Endothelial cell of hepatic sinusoid (primary cell): Measurements from ENCODE around the gene MND1.

Source experiments
- in situ Hi-C: cut with HindIII; loops from 2 replicates; pipeline ENCODE4 v1.10.0; 2017; ENCODE audit warnings: low sequenced_read_pairs

The MND1 gene, protein sequence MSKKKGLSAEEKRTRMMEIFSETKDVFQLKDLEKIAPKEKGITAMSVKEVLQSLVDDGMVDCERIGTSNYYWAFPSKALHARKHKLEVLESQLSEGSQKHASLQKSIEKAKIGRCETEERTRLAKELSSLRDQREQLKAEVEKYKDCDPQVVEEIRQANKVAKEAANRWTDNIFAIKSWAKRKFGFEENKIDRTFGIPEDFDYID

DNA sequence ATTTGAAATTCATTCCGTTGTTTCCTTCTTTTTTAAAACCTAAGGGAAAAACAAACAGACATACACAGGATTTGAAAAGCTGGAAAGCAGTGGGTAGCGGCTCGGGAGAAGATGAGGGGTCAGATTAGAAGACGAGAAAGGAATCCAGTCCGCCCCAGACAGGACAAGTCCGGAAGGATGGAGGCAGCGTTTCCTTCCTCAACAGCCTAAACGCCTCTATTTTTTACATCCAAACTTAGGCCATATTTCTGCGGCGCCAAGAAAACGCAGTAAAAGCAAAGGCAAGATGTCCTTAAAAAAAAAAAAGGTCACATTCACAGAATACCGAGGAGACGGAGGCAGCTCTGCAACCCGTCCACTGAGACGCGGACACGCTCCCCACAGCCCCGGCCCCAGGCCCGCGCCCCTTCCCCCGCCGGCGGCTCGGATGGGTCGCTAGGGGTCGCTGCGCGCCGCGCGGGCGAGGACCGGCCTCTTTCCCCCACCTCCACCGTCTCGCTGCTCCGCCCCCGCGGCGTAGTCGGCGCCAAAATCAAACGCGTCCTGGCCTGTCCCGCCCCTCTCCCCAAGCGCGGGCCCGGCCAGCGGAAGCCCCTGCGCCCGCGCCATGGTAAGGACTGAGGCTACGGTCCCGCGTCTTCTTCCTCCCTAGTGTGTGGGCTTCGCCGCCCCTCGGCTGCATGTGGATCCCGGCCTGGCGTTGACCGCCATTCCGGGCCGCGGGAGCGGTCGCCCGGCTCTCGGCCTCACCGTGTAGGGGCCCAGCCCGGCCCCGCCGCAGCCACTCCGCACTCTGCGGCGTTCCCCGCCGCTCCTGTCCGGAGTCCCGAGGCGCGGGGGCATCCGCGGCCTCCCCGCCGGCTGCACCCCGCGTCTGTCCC is at the start of gene MND1:
MND1 (plus strand) TSS at position 558 of the 881 bp plus-strand sequence; CDS start at position 608, 50 bp downstream.
- in situ Hi-C loops: no loop called here

DNA sequence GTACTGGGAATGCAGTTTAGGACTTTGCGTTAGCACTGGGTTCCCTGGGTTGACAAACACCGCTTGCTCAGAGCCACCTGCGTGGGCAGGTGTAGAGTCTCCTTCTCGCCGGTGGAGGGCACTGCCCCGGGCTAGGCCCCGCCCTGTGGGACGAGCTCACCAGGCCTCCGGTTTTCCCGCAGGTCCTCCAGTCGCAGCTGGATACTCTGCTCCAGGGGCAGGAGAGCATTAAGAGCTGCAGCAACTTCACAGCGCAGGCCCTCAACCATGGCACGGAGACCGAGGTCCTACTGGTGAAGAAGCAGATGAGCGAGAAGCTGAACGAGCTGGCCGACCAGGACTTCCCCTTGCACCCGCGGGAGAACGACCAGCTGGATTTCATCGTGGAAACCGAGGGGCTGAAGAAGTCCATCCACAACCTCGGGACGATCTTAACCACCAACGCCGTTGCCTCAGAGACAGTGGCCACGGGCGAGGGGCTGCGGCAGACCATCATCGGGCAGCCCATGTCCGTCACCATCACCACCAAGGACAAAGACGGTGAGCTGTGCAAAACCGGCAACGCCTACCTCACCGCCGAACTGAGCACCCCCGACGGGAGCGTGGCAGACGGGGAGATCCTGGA is 49.2 kb upstream of the MND1 start:
- in situ Hi-C loops: no loop called here

DNA sequence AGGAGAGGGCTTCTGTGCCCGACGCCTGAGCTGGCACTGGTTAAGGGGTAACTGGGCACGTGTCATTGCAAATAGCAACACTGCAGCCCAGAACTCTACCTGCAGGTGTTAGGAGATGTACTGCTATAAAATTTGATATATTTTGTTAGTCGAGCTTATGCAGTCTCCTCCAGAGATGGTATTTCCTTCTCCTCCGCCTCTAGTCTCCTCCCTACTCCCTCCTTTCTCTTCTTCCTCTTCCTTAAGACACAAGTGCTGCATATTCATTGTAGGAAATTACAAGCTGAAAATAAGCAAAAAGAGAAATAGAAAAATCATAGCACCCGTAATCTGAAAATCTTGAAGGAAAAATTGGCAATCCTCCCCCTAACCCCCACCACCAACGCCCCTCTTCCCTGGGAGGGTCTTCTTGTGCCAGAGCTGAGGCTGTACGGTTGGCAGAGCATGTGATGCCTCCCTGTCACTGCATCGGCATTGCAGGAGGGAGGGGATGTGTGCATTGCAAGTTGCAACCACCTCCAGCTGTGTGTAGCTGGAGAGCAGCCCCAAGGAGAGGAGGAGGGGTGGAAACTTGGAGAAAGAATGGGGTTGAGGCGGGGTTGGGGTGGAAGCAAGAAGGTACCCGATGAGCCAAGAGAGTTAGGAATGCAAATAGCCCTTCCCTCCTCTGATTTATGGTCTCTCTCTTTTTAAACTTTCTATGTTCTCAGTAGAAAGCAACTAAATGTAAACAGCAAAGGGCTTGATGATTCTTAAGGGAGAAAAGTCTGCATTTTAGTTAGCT is 48.3 kb upstream of the MND1 start:
- in situ Hi-C loops: no loop called here

DNA sequence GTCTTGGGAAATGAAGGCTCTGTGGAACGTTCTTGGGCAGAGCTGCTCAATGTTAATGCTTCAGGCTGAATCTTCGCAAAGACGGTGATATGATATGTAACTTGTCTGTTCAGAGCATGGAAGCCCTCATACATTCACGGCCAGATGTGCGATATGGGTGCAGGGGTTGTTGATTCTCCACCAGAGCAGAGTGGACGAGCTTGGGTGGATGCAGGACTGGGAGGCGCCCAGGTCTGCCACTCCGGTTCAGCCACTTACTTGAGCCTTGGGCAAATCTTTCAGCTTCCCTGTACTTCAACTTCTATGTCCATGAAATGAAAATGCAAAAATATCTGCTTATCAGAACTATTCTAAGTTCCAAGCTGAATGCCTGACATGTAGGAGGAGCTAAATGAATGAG is 47.4 kb upstream of the MND1 start:
- in situ Hi-C loops: no loop called here

DNA sequence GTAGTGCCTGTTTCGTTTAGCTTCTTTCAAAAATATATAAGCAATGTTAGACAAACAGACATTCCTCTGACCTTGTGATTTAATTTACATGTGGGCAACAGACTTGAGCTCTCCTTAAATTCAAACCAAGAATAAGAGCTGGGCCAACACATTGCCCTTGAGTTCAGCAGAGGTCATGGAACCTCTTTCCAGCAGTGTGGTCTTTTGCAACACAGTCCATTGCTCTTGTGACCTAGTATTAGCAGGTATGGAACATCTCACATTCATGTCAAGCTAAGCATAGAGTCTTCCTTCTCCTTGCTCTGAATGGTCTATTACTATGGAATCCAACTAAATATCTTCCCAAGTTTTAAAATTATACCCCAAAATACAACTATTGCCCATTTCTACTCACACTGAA is 33.7 kb upstream of the MND1 start:
- in situ Hi-C loops: no loop called here

DNA sequence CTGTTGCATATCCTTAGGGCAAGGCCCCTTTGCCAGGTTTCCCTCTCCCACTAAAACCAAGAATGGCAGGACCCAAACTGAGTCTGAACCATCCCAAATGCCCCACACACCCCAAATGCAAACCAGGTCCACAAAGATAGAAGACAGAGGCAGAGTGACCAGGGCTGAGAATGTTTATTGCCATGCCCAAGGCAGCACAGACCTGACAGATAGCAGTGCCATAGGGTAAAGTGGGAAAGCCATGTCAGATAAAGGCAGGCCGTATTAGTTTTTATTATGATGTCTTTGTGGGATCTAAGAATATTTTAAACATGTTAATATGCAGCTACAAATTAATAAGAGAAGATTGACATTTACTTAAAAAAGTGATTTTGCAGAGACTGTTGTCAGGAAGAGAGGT is 29.6 kb upstream of the MND1 start:
- in situ Hi-C loops: no loop called here

DNA sequence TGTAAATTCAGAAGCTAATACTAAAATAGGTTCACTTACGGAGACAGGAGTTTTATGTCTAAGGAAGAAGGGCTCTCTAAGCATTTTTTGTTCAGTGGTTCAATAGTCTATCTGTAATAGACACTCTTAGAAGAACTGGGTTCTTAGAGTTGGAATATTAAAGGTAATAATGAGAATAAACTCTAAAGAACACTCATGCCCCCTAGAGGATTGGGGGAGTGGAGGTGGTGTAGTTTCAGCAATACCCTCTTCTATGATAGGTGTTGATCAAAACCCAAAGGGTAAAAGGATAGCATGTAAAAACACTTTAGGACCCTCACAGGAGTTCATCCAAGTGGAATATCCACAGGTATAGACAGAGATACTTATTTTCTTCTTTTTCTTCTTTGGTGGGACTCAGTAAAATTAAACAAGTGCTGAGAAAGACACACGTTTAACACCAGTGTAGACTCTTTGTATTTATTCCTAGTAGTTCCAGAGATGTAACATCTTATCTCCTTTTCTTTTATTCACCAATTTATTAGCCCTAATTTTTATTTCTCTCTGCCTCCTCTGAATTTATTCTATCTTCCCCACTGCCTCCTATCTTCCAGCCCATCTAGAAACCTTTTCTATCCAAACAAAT is 25.7 kb upstream of the MND1 start:
- in situ Hi-C loops: no loop called here

DNA sequence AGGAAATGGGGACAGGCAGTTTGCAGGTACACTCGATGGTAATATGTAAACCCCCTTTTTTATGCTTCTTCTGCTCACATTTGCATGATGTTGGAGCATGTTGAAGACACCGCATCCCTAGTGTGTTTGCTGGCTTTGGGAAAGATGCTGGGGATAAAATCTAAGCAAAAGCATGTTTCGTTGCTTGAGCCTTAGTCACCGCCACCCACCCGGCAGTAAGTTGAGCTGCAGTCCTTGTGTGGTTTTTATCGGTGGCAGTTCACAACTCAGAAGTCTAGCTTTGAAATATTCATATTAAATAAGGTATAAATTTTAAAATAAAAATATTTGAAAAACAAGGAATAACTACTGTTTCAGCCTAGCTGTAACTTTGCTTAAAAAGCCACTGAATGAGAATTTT is 21.7 kb upstream of the MND1 start:
- in situ Hi-C loops: loop anchor here (5.0 kb wide), 1 partner anchor 65 kb away; no protein-coding TSS in a partner anchor

DNA sequence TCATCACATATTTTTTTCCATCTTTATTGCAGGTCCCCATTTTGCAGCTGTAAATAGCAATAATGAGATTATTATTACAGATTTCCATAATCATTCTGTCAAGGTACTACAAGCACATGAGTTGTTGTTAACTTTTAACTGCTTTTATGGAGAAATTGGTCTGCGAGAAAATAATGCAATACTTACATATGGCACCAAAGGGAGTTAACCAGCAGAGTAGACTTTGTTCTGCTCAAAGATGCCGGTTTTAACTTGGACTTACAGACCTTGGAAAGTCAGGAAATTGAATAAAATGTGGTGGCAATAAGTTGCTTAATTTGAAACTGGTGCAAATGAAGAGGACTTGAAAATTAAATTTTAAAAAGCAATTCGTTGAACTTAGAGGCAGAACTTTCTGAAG is 20.4 kb upstream of the MND1 start:
- in situ Hi-C loops: loop anchor here (5.0 kb wide), 1 partner anchor 67 kb away; no protein-coding TSS in a partner anchor

DNA sequence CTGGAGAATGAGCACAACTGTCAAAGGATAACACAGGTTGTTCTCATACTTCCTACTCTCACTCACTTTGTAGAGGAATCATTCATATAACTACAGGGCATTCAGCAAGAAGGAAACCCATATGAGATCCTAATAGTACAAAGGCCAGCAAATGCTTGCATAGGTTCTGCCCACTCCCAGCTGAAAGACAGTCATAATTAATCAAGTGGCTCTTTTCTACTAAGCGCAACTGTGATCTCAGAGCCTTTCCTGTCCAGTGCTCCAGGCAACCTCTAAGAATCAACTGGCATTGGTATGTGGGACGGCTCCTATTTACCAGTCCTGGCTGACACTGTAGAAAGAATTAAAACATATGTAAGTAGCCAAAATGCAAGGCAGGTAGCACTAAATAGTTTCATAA is 18.9 kb upstream of the MND1 start:
- in situ Hi-C loops: no loop called here

DNA sequence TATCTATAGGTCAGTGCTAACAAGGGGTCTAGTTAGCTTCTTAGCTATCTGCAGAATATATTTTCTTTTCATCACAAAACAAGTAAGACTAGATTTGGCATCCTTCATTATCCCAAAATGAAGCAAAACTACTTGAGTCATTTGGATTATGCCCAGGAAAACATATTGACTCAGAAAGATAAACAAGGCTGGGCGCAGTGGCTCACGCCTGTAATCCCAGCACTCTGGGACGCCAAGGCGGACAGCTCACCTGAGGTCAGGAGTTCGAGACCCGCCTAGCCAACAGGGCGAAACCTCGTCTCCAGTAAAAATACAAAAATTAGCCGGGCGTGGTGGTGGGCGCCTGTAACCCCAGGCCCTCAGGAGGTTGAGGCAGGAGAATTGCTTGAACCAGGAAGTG is 18.0 kb upstream of the MND1 start:
- in situ Hi-C loops: no loop called here

DNA sequence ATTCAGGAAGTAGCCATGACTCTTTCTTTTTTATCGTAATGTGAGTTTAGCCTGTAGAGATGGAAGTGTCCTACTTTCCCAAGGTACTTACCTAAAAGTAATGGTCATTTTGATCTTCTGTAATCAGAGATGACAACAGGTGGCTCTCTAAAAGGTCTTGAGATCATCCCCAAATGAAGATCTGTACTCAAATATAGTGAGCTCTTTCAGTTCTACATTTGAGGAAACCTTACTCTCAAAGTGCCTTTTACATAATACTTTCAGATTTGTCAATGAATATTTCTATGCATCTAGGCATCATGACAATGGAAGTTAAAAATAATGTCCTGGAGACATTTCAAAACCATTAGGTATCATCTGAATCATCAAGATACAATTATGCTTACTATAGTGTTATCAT is 17.2 kb upstream of the MND1 start:
- in situ Hi-C loops: no loop called here

DNA sequence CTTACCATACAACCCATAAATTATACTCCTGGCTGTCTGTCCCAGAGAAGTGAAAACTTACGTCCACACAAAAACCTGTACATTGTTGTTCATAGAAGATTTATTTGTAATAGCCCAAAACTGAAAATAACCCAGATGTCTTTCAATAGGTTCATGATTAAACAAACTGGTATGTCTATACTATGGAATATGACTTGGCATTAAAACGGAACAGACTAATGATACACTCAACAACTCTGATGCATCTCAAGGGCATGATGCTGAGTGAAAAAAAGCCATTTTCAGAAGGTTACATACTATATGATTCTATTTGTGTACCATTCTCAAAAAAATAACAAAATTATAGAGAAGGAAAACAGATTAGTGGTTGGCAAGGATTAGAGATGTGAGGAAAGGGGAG is 11.6 kb upstream of the MND1 start:
- in situ Hi-C loops: no loop called here

DNA sequence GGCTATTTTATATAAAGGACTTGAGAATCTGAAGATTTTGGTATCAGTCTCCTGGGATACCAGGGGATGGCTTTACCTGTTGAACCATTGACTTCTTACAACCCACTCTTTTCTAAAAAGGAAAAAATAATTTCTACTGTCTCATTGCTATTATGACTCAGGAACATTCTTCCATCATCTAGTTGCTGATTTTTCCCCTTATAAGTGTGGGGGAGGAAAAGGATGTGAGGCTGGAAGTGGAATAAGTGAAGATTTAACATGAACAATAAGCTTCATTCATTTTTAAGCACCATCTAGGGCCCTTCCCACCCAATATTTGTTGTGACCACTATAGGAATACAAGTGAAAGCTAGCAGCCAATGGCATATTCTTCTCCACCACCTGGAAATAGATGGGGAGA is 10.6 kb upstream of the MND1 start:
- in situ Hi-C loops: no loop called here

DNA sequence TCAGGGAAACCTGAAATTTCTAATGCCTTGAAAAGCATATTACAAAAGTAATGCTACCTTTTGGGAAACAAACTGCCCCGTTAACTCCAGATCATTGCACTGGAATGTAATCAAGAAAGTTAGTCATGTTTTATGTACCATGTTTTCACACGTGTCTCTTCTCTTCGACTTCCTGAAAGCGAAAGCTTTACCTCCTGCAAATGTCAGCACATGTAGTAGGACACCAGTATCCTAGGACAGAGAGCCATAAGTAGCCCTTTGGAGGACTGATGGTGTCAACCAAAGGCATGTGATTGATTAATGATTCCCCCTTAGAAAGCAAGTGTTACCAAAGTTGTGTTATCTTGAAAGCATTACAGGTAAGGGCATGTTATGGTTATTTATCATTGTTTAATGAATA is 8.8 kb upstream of the MND1 start:
- in situ Hi-C loops: loop anchor here (5.0 kb wide), 1 partner anchor 237 kb away; no protein-coding TSS in a partner anchor

DNA sequence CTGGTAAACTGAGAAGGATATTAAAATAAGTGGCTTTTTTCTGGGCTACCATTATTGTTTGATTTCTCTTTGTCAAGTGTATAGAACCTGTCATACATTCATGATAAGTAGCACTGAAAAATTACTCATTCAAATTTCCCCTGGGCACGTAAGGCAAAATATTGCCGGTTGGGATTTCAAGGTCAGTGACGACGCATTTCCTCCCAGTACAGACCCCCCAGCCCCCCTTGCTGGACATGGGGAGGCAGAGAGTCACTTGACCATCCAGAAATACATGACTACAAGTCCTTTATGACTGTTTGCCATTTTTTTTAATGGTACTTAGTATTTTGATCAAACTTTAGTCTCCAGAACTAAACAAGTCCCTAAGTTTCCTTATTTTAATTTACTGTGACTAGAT is 6.8 kb upstream of the MND1 start:
- in situ Hi-C loops: loop anchor here (5.0 kb wide), 1 partner anchor 235 kb away; no protein-coding TSS in a partner anchor

DNA sequence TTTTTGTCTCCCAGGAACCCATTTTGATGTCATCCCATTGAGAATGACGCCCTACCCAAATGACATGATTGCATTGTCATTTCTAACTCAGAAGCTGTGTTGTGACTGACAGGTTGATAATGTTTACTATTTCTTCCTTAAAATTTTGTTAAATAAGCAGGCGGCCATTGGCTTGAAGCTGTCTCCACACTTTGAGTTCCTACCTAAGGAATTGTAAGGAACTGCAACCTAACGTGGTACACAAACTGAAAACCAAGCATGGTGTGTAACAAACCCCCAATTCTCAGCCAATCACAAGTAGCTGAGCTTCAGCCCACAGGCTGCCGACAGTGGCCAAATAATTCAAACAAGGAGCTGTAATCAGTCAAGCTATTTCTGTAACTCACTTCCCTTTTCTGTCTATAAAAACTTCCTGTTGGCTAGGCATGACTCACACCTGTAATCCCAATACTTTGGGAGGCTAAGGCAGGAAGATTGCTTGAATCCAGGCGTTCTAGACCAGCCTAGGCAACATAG is 2.9 kb upstream of the MND1 start:
- in situ Hi-C loops: no loop called here

DNA sequence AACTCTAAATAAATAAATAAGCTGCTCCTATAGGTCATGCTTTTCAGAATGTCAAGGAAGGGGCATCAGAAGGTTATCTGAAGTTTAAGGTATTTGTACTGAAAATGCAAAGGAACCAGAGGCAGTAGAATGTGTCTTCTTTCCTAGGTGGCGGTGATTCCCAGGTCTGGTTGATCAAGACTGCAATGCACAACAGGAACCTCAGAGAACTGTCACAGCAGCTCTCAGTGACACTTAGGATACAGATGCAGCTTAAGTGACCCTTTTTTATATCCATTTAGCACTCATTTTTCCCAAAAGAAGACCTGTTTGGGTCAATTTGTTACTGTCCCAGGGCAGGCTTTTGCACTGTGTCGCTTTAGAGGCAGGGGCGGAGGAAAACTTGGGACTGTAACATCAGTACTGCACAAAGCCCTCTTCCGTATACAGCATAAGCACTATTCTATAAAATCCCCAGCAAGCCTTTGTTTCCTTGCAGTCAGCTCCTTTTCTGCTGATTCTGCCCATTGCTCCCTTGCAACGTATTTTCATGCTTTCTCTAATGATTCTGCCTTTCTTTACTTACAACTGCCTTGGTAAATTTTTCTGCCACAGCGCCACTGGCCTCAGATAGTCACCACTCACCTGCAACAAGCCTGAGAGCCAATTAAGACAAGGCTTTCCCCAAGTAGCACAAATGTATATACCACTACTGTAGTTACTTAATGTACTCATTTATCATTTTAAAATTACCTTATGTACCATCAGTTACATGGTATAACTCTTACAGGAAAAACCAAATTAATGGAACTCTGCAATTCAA is 1.5 kb upstream of the MND1 start:
- in situ Hi-C loops: no loop called here
